LNCAP (cell line): ENCODE data around the gene EEFSEC.

ENCODE experiments used
- CTCF ChIP-seq: fragments of 450-650 bp; IDR thresholded peaks from 2 replicates; pipeline ENCODE4 v1.5.1; 2017; ENCODE audit warnings: mild to moderate bottlenecking

Gene EEFSEC

DNA sequence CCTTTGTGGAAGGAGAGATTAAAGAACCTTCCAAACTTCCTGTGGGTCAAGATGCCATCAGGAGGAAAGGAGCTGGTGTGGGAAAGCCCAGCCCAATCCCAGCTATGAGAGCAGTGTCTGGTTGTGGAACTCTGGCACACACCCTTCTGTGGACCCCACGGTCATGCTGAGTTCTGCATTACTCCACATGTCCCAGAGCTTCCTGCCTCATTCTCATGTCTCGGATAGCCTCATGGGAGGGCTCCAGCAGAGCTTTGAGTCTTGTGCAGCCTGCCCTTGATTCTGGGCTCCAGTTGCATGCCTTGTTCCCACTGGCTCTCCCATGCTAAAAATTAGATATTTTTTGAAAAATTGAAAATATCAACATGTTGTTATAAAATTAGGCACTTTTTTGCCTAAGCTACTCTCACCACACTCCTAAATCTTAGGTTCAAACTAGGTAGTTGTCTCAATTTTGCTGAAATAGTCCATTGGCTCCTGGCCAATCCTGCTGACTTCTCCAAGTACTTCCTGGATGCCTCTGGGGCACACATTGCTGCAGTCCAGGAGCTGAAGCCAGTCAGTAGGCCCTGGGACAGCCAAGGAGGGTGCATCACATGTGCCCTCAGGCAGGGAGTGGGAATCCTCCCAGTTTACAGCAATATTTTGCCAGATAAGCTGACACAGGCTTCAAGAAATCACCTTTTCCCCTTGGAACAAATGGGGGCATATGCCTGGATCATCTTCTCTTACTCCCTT is 144.3 kb downstream of the EEFSEC start:
- no peak for TF ChIP-seq CTCF

DNA sequence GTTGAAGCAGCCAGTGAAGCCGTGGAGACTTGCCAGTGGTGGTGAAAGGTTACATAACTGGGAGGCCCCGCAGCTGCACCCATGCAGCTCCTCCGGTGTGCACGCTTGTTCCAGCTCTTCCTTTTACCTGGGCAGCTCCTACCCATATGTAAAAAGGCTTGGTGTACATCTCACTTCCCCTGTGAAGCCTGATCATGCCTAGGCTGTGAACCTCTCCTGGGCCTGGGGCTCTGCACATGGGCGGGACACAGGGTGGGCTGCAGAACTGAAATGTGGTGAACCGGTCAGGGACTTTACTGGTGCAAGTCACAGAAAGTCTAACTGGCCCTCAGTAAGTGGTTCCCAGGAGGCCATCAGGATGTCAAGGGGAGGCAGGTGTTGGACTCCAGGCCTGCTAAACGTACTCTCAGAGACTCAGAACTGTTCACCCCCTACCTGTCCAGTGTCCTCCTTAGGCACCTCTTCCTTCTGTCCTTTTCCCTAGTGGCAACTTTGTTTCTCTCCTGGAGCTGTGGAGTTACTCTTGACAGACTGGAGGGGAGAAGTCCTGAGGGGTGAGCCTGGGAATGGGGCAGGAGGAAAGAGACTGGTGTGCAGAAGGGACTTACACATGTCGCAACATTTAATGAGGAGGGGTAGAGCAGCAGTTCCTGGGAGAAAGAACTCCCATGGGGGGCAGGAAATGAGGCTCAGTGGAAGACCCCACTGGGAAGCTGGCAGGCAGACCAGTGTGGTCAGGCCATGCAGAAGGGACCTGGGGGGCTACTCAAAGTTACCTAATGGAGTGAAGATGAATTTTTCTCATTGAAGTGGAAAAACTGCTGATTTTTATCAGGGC is 148.1 kb downstream of the EEFSEC start:
- no peak for TF ChIP-seq CTCF

DNA sequence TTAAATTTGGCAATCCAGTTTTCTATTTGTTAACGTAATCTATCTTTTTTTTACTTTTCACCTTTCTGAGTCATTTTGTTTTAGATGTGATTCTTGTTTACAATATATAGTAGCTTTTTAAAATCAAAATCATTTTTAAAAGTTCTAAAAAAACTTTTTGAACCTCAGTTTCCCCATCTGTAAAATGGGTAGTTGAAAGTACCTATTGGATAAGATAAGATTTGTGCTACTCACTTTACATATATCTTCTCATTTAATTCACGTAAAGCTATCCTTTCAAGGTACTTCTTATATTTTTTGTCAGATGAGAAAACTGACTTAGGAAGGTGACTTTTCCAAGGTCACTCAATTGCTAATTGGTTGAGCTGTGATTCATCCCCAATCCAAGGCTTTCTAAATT is 153.2 kb downstream of the EEFSEC start:
- no peak for TF ChIP-seq CTCF

GRCh38 chr3:128307029-128307633 is 153.8 kb downstream of the EEFSEC start:
- peak; percentile 44 for TF ChIP-seq CTCF

- no peak for TF ChIP-seq CTCF
Observed at GRCh38 chr3:128307781-128308469, 154.6 kb downstream of the EEFSEC start.

- no peak for TF ChIP-seq CTCF
Observed at GRCh38 chr3:128309026-128309425, 155.7 kb downstream of the EEFSEC start.

DNA sequence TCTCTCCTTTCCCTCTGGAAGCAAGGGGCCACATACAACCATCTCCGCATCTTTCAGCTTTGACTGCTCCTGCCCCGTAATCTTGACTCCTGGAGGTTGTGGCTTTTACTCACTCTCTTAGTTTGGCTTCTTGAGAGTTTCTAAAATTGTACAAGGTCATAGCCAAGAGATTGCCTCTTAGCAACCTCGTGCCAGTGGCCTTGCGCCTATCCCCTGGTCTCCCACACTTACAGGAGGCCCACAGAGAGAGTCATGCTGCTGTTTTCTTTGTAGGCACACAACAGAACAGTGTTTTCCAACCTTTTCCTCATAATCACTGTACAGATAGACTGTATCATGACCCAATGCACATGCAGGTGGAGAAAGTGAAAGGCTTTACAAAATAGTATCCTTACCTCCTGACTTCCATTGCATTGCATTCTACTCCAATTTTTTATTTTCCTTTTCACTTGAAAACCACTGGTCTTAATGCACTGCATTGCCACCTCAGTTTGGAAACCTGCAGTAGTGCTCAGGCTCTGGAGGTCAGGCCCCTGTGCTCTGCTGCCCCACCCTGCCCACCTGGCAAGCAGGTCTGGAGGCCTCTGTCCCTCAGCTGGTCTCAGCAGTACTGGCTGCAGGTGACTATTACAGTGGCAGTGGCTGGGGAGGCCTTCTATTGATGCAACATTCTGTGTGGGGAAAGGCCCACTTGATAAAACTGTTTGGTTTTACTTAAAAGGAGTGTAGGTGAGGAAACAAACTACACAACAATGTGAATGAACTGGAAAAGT is 157.2 kb downstream of the EEFSEC start:
- TF ChIP-seq CTCF = no peak
